H1 (cell line): ENCODE measurements around the gene GLTPD2. TPM values are rescaled to one million over a fixed set of nuclear protein-coding genes. Genes with fewer than 3 reads are reported as not detected.

Source experiments
- CHD2 ChIP-seq: IDR thresholded peaks from 2 replicates; pipeline ENCODE4 v1.6.1; 2012; ENCODE audit warnings: low read length, improper control_type of control experiment
- CHD7 ChIP-seq: fragments of 300-600 bp; sonication (generic); IDR thresholded peaks from 2 replicates; pipeline ENCODE4 v1.7.1; 2012; ENCODE audit warnings: low read length, moderate library complexity, mild to moderate bottlenecking, inconsistent platforms; ENCODE audit not compliant: insufficient replicate concordance
- CTCF ChIP-seq, 3 experiments: IDR thresholded peaks; 1 replicate in 2 of 3; 2 replicates in 1 of 3; pipeline versions ENCODE4 v1.5.1 to v1.6.1; 2011; ENCODE audit warnings: low read length in 3 of 3, mild to moderate bottlenecking in 3 of 3, inconsistent platforms in 2 of 3, low read depth in 1 of 3, moderate library complexity in 1 of 3; ENCODE audit not compliant: insufficient read depth in 1 of 3; ENCODE audit errors: control extremely low read depth in 1 of 3
- EP300 ChIP-seq, 2 experiments: IDR thresholded peaks; 1 replicate in 1 of 2; 2 replicates in 1 of 2; pipeline ENCODE4 v1.6.1; 2011 to 2012; ENCODE audit warnings: low read depth in 2 of 2, low read length in 2 of 2, mild to moderate bottlenecking in 2 of 2, borderline replicate concordance in 1 of 2, inconsistent platforms in 1 of 2, moderate library complexity in 1 of 2
- GTF2F1 ChIP-seq: IDR thresholded peaks from 2 replicates; pipeline ENCODE4 v1.6.1; 2012; ENCODE audit warnings: low read depth, low read length, improper control_type of control experiment, borderline replicate concordance
- NRF1 ChIP-seq: IDR thresholded peaks from 2 replicates; pipeline ENCODE4 v1.6.1; 2011; ENCODE audit warnings: mild to moderate bottlenecking, low read depth, low read length, improper control_type of control experiment
- RFX5 ChIP-seq: IDR thresholded peaks from 2 replicates; pipeline ENCODE4 v1.6.1; 2011; ENCODE audit warnings: low read depth, low read length, improper control_type of control experiment, borderline replicate concordance
- polyA plus RNA-seq, 7 experiments: library from polyadenylated mRNA; depleted of rRNA in 3 of 7; stranded (reverse) in 5 of 7; unstranded in 2 of 7; fragments of >200 nt in 5 of 7; fragments of 200-250 nt in 2 of 7; gene quantifications; 1 replicate in 5 of 7; 2 replicates in 1 of 7; 4 replicates in 1 of 7; pipeline versions ENCODE4 v1.2.1 to v1.2.3, GENCODE V29; 2011 to 2013; ENCODE audit warnings: missing spikeins in 2 of 7, mixed read lengths in 2 of 7
- total RNA-seq: library from RNA; stranded (reverse); fragmentation: NEBNext Ultra II Directional; extraction: Animal tissue kit (Norgen Biotek cat#: 25700); gene quantifications from 2 replicates; pipeline ENCODE4 v1.2.1, GENCODE V29; 2021

GLTPD2 gene
- total and polyA plus RNA-seq, 2 of the 8 experiments (the other 6 are each of a cell fraction or from before 2014, with no cell fraction given): not detected

GRCh38 chr17:4833178-4833940, 44.6 kb downstream of the GLTPD2 start, which contains the start of gene MINK1 (continued):
- TF ChIP-seq EP300 (IDR thresholded peaks at IDR 0.05; ENCODE audit: borderline replicate concordance in 1 of 2, low read depth in 2 of 2, low read length in 2 of 2) (no peak), CHD7 (no peak), GTF2F1 (no peak), NRF1 (peak; percentile 89), CHD2 (0 out of 2 replicates have a peak, but pooled peaks have one; percentile 56), RFX5 (no peak), CTCF (IDR thresholded peaks at IDR 0.05; ENCODE audit: control extremely low read depth in 1 of 3, insufficient read depth in 1 of 3, low read depth in 1 of 3, low read length in 3 of 3) (0 out of 4 replicates have a peak, but pooled peaks of 1 of the 3 experiments have one; percentile 5)
